Bronchial epithelial cell (primary cell): ENCODE measurements around the gene NEK11. TPM values are rescaled to one million over a fixed set of nuclear protein-coding genes. Genes with fewer than 3 reads are reported as not detected.

Source experiments
- DNase-seq: peaks from one replicate; pipeline ENCODE4 v3.0.0-alpha.2; 2010; ENCODE audit warnings: low read depth
- FAIRE-seq: peaks from 2 replicates; lab custom pipeline; 2011; peaks lifted over from hg19 to GRCh38; lab: Jason Lieb, UNC
- H3K27me3 ChIP-seq: 2 replicates; pipeline ENCODE4 v1.5.1; 2011; ENCODE audit warnings: low read length; ENCODE audit not compliant: control insufficient read depth, insufficient read depth
- H3K36me3 ChIP-seq: 2 replicates; pipeline ENCODE4 v1.5.1; 2011; ENCODE audit warnings: low read length; ENCODE audit not compliant: control insufficient read depth, insufficient read depth
- H3K4me3 ChIP-seq: 2 replicates; pipeline ENCODE4 v1.5.1; 2011; ENCODE audit warnings: mild to moderate bottlenecking, low read depth, low read length, control low read depth
- CTCF ChIP-seq: IDR thresholded peaks from 2 replicates; pipeline ENCODE4 v1.5.1; 2011; ENCODE audit warnings: mild to moderate bottlenecking, moderate library complexity, low read length, control low read depth, inconsistent platforms; ENCODE audit not compliant: insufficient read depth, severe bottlenecking
- total RNA-seq: library from RNA; depleted of rRNA; stranded (reverse); fragments of >200 nt; gene quantifications from 2 replicates; pipeline ENCODE4 v1.2.1, GENCODE V29; 2014

NEK11 gene
- total RNA-seq, 1 donor from 2014 or later, result 2.1 TPM

GRCh38 chr3:131348911-131349310 is 322.2 kb downstream of the NEK11 start:
- TF ChIP-seq CTCF, result no peak
- Histone ChIP-seq H3K4me3 (no peak overlapping the region), H3K27me3 (no peaks in the 10 kb centered on the region), H3K36me3 (no peaks in the 10 kb centered on the region)
- FAIRE-seq (no peak), DNase-seq (peak; percentile 44)

- FAIRE-seq (no peak), DNase-seq (no peak)
- Histone ChIP-seq H3K4me3 (no peak overlapping the region), H3K36me3 (no peaks in the 10 kb centered on the region), H3K27me3 (no peaks in the 10 kb centered on the region)
- no peak for TF ChIP-seq CTCF
These were observed 322.8 kb downstream of the NEK11 start for GRCh38 chr3:131349454-131349853.

GRCh38 chr3:131349946-131350347 is 323.3 kb downstream of the NEK11 start:
- FAIRE-seq (no peak), DNase-seq (peak; percentile 90)

GRCh38 chr3:131350506-131350905 is 323.8 kb downstream of the NEK11 start:
- TF ChIP-seq CTCF, result no peak
- Histone ChIP-seq H3K27me3 (no peaks in the 10 kb centered on the region), H3K4me3 (no peak overlapping the region), H3K36me3 (no peaks in the 10 kb centered on the region)
- no peak for FAIRE-seq
- DNase-seq, result peak; percentile 67

More at GRCh38 chr3:131349946-131350347, 323.3 kb downstream of the NEK11 start:
- H3K36me3 ChIP-seq, result no peaks in the 10 kb centered on the region
- H3K27me3 ChIP-seq, result no peaks in the 10 kb centered on the region
- H3K4me3 ChIP-seq, result no peak overlapping the region
- TF ChIP-seq CTCF, result no peak

- no peak overlapping the region for H3K4me3 ChIP-seq
- TF ChIP-seq CTCF, result no peak
- H3K36me3 ChIP-seq, result no peaks in the 10 kb centered on the region
- H3K27me3 ChIP-seq, result no peaks in the 10 kb centered on the region
- no peak for DNase-seq
- no peak for FAIRE-seq
These were observed 326.6 kb downstream of the NEK11 start for GRCh38 chr3:131353016-131353877.
